ENCODE measurements around the gene ITGA7.

DNA sequence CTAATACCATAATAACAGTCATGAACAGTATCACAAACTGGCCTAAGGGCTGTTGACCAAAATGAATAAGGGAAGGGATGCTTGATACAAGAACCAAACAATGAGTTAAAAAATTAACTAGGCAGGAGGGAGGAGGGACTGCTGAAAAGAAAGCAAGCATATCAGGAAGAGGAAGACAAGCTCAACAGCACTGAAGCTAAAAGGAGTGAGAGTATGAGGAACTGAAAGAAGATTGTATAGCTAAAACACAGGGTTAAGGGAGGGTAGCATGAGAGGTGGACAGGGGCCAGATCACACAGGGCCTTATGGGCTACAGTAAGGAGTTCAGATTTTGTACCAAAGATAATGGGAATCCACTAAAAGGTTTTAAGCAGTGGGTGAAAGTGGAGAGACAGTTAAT lies 34.1 kb downstream of the ITGA7 start:
- TF ChIP-seq USF2 (CRISPR knock-in tag; IDR thresholded peaks at IDR 0.05): no peak
- TF ChIP-seq ELF4 (CRISPR knock-in tag; IDR thresholded peaks at IDR 0.05; ENCODE audit: low read depth): no peak
